ENCODE measurements around the gene PIK3AP1.

DNA sequence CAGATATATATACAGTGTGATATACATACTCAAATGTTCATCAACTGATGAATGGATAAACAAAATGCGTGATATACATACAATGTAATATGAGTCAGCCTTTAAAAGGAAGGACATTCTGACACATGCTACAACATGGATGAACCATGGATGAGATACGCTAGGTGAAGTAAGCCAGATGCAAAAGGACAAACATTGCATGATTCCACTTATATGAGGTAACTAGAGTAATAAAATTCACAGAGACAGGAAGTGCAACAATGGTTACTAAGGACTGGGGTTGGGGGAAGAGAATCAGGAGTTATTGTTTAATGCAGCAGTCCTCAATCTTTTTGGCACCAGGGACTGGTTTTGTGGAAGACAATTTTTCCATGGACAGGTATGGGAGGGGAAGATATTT is 47.3 kb upstream of the PIK3AP1 start:
- TF ChIP-seq EZH2 (IDR thresholded peaks at IDR 0.05; ENCODE audit: low read depth), result no peak
- TF ChIP-seq, protein P1, sequence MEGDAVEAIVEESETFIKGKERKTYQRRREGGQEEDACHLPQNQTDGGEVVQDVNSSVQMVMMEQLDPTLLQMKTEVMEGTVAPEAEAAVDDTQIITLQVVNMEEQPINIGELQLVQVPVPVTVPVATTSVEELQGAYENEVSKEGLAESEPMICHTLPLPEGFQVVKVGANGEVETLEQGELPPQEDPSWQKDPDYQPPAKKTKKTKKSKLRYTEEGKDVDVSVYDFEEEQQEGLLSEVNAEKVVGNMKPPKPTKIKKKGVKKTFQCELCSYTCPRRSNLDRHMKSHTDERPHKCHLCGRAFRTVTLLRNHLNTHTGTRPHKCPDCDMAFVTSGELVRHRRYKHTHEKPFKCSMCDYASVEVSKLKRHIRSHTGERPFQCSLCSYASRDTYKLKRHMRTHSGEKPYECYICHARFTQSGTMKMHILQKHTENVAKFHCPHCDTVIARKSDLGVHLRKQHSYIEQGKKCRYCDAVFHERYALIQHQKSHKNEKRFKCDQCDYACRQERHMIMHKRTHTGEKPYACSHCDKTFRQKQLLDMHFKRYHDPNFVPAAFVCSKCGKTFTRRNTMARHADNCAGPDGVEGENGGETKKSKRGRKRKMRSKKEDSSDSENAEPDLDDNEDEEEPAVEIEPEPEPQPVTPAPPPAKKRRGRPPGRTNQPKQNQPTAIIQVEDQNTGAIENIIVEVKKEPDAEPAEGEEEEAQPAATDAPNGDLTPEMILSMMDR (conservative IDR thresholded peaks at IDR 0.05), result no peak
